H9 (cell line): ENCODE measurements around the gene TMEM63C. TPM values are rescaled to one million over a fixed set of nuclear protein-coding genes. Genes with fewer than 3 reads are reported as not detected.

Experiments
- DNase-seq: peaks from one replicate; pipeline ENCODE4 v3.0.0-alpha.2; 2017
- H2AFZ ChIP-seq: one replicate; pipeline ENCODE4 v1.6.1; 2013; ENCODE audit warnings: mild to moderate bottlenecking, low read length, control low read depth, moderate library complexity
- H2AK5ac ChIP-seq: 2 replicates; pipeline ENCODE4 v1.6.1; 2013; ENCODE audit warnings: low read length, control low read depth, mixed read lengths; ENCODE audit not compliant: insufficient read length
- H2BK120ac ChIP-seq: one replicate; pipeline ENCODE4 v1.6.1; 2013; ENCODE audit warnings: low read depth, mild to moderate bottlenecking, low read length, control low read depth, inconsistent platforms; ENCODE audit not compliant: poor library complexity, severe bottlenecking
- H2BK12ac ChIP-seq: 2 replicates; pipeline ENCODE4 v1.6.1; 2013; ENCODE audit warnings: low read length, control low read depth, mixed read lengths, low read depth; ENCODE audit not compliant: insufficient read length
- H2BK15ac ChIP-seq: 2 replicates; pipeline ENCODE4 v1.6.1; 2013; ENCODE audit warnings: low read depth, low read length, control low read depth
- H2BK20ac ChIP-seq: one replicate; pipeline ENCODE4 v1.6.1; 2013; ENCODE audit warnings: low read depth, mild to moderate bottlenecking, low read length, control low read depth, inconsistent platforms; ENCODE audit not compliant: poor library complexity, severe bottlenecking
- H2BK5ac ChIP-seq: 2 replicates; pipeline ENCODE4 v1.6.1; 2013; ENCODE audit warnings: low read length, control low read depth, mixed read lengths; ENCODE audit not compliant: insufficient read length
- H3K14ac ChIP-seq: 2 replicates; pipeline ENCODE4 v1.6.1; 2013; ENCODE audit warnings: low read length, control low read depth; ENCODE audit not compliant: insufficient read depth
- H3K18ac ChIP-seq: 2 replicates; pipeline ENCODE4 v1.6.1; 2013; ENCODE audit warnings: low read depth, mild to moderate bottlenecking, mixed read lengths, low read length, control low read depth; ENCODE audit not compliant: insufficient read length
- H3K23ac ChIP-seq: 2 replicates; pipeline ENCODE4 v1.6.1; 2013; ENCODE audit warnings: low read length, control low read depth, mixed read lengths, low read depth; ENCODE audit not compliant: insufficient read length
- H3K23me2 ChIP-seq: 2 replicates; pipeline ENCODE4 v1.6.1; 2013; ENCODE audit warnings: low read depth, mild to moderate bottlenecking, mixed read lengths, low read length, control low read depth; ENCODE audit not compliant: insufficient read length, poor library complexity, severe bottlenecking
- H3K27ac ChIP-seq: 2 replicates; pipeline ENCODE4 v1.5.1; 2013; ENCODE audit warnings: low read length, control low read depth, mixed read lengths, low read depth; ENCODE audit not compliant: insufficient read length
- H3K27me3 ChIP-seq: 2 replicates; pipeline ENCODE4 v1.6.1; 2013; ENCODE audit warnings: low read length, control low read depth, inconsistent platforms; ENCODE audit not compliant: insufficient read depth
- H3K4ac ChIP-seq: 2 replicates; pipeline ENCODE4 v1.6.1; 2013; ENCODE audit warnings: low read depth, mild to moderate bottlenecking, control low read depth, inconsistent platforms, low read length, moderate library complexity
- H3K4me1 ChIP-seq: 2 replicates; pipeline ENCODE4 v1.6.1; 2013; ENCODE audit warnings: low read length, control low read depth, inconsistent platforms; ENCODE audit not compliant: insufficient read depth
- H3K4me2 ChIP-seq: 2 replicates; pipeline ENCODE4 v1.6.1; 2013; ENCODE audit warnings: low read length, control low read depth, mixed read lengths; ENCODE audit not compliant: insufficient read length, insufficient read depth
- H3K56ac ChIP-seq: 2 replicates; pipeline ENCODE4 v1.6.1; 2013; ENCODE audit warnings: low read depth, mild to moderate bottlenecking, mixed read lengths, low read length, control low read depth; ENCODE audit not compliant: insufficient read length
- H3K79me1 ChIP-seq: 2 replicates; pipeline ENCODE4 v1.6.1; 2013; ENCODE audit warnings: low read depth, mild to moderate bottlenecking, moderate library complexity, low read length, control low read depth, inconsistent platforms; ENCODE audit not compliant: insufficient read depth, poor library complexity, severe bottlenecking
- H3K79me2 ChIP-seq: 2 replicates; pipeline ENCODE4 v1.6.1; 2013; ENCODE audit warnings: low read length, control low read depth, inconsistent platforms; ENCODE audit not compliant: insufficient read depth
- H3K9ac ChIP-seq: 2 replicates; pipeline ENCODE4 v1.6.1; 2013; ENCODE audit warnings: low read length, control low read depth, mixed read lengths; ENCODE audit not compliant: insufficient read length; ENCODE audit errors: extremely low read depth
- H3K9me3 ChIP-seq: one replicate; pipeline ENCODE4 v1.6.1; 2013; ENCODE audit warnings: low read depth, low read length, inconsistent platforms; ENCODE audit not compliant: control insufficient read depth
- H3T11ph ChIP-seq: one replicate; pipeline ENCODE4 v1.6.1; 2013; ENCODE audit warnings: mild to moderate bottlenecking, low read length, control low read depth, inconsistent platforms
- H4K20me1 ChIP-seq: one replicate; pipeline ENCODE4 v1.6.1; 2013; ENCODE audit not compliant: control insufficient read depth, insufficient read length, insufficient read depth
- H4K5ac ChIP-seq: 2 replicates; pipeline ENCODE4 v1.6.1; 2013; ENCODE audit warnings: low read depth, mild to moderate bottlenecking, mixed read lengths, low read length, control low read depth; ENCODE audit not compliant: insufficient read length
- H4K8ac ChIP-seq: replicated peaks from 2 replicates; pipeline ENCODE4 v1.6.1; 2013; ENCODE audit warnings: low read length, control low read depth, mixed read lengths, low read depth; ENCODE audit not compliant: insufficient read length
- H4K91ac ChIP-seq: 2 replicates; pipeline ENCODE4 v1.6.1; 2013; ENCODE audit warnings: low read depth, mild to moderate bottlenecking, moderate library complexity, mixed read lengths, low read length, control low read depth; ENCODE audit not compliant: insufficient read length
- H3K27ac Mint-ChIP-seq, 3 experiments: 2 replicates in 2 of 3; 3 replicates in 1 of 3; pipeline ENCODE4 v1.8.0; 2020 to 2021; ENCODE audit warnings: mixed read lengths in 3 of 3, mild to moderate bottlenecking in 1 of 3, moderate library complexity in 1 of 3
- H3K27me3 Mint-ChIP-seq: 2 replicates; pipeline ENCODE4 v1.8.0; 2021; ENCODE audit warnings: low read depth, mild to moderate bottlenecking, moderate library complexity, mixed read lengths
- H3K36me3 Mint-ChIP-seq, 3 experiments: 2 replicates in 2 of 3; 3 replicates in 1 of 3; pipeline ENCODE4 v1.8.0; 2020 to 2021; ENCODE audit warnings: low read depth in 3 of 3, mixed read lengths in 3 of 3; ENCODE audit not compliant: insufficient read depth in 1 of 3
- H3K4me1 Mint-ChIP-seq, 2 experiments: 2 replicates each; pipeline ENCODE4 v1.8.0; 2020; ENCODE audit warnings: mixed read lengths in 2 of 2
- H3K4me3 Mint-ChIP-seq, 2 experiments: 2 replicates in 1 of 2; 3 replicates in 1 of 2; pipeline ENCODE4 v1.8.0; 2020 to 2021; ENCODE audit warnings: mild to moderate bottlenecking in 2 of 2, mixed read lengths in 2 of 2, moderate library complexity in 1 of 2
- H3K9me3 Mint-ChIP-seq, 2 experiments: 2 replicates in 1 of 2; 3 replicates in 1 of 2; pipeline ENCODE4 v1.8.0; 2020; ENCODE audit warnings: mild to moderate bottlenecking in 2 of 2, mixed read lengths in 2 of 2, moderate library complexity in 1 of 2
- WGBS: extraction: QIAGEN DNeasy Blood & Tissue Kit; methylation state at CpG from one replicate; pipeline ENCODE4 v1.1.7; 2013; ENCODE audit warnings: missing lambda C conversion rate, low lambda C conversion rate, mixed read lengths; ENCODE audit not compliant: insufficient read length; ENCODE audit errors: extremely low coverage; 5-methylcytosine and 5-hydroxymethylcytosine counted together
- total RNA-seq: library from RNA; stranded (reverse); gene quantifications from 2 replicates; pipeline ENCODE4 v1.2.1, GENCODE V29; 2021
- TF ChIP-seq, protein P1 (sequence below): fragments of 200-600 bp; sonication (generic); conservative IDR thresholded peaks from 3 replicates; pipeline ENCODE4 v1.8.0; 2021; ENCODE audit warnings: antibody characterized with exemption, mild to moderate bottlenecking

TMEM63C gene
- total RNA-seq, 1 experiment from 2014 or later: 2.2 TPM

DNA sequence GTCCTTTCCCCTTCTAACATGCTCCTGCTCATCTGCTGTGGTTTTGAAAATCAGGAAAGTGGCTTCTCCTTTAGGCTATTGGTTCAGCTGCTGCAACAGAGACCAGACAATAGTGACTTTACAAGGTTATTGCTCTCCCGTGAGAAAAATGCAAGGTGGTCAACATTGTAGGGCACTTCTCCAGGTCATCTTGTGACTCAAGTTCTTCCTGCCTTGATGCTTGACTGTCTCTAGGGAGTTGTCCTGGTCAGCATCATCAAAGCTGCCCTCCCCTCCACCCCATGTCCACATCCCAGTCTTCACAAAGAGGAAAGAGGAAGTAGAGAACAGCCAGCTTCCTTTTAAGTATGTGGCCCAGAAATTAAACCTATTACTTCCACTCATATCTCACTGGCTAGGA lies 3.9 kb upstream of the TMEM63C start:
- H3K36me3 Mint-ChIP-seq: no peaks in the 10 kb centered on the region
- no peak overlapping the region for H4K91ac ChIP-seq
- no CpG with 5 or more reads among the region's 1 CpG for WGBS

More for the DNA sequence above, 3.9 kb upstream of the TMEM63C start:
- no peaks in the 10 kb centered on the region for H4K20me1 ChIP-seq
- no peak overlapping the region for H3K9ac ChIP-seq
- H2BK5ac ChIP-seq: no peak overlapping the region
- H3K27ac ChIP-seq: no peak overlapping the region
- Mint-ChIP-seq H3K4me3 (no peak overlapping the region), H3K27me3 (peaks cover 6% of the 10 kb centered on the region), H3K4me1 (peaks cover 8 to 14% of the 10 kb centered on the region in 2 experiments), H3K9me3 (no peaks in the 10 kb centered on the region), H3K27ac (no peak overlapping the region)
- DNase-seq: no peak
- H2AFZ ChIP-seq: no peak overlapping the region
- no peak overlapping the region for H3K23ac ChIP-seq
- H3K56ac ChIP-seq: no peak overlapping the region
- H3K27me3 ChIP-seq: no peaks in the 10 kb centered on the region
- H3K4ac ChIP-seq: no peak overlapping the region
- H2BK20ac ChIP-seq: no peak overlapping the region
- H2AK5ac ChIP-seq: no peak overlapping the region
- H3K9me3 ChIP-seq: no peaks in the 10 kb centered on the region
- no peak overlapping the region for H4K5ac ChIP-seq
- peaks cover 8% of the 10 kb centered on the region for H3K23me2 ChIP-seq
- no peaks in the 10 kb centered on the region for H3K79me2 ChIP-seq
- H3K14ac ChIP-seq: no peak overlapping the region
- TF ChIP-seq, protein P1, sequence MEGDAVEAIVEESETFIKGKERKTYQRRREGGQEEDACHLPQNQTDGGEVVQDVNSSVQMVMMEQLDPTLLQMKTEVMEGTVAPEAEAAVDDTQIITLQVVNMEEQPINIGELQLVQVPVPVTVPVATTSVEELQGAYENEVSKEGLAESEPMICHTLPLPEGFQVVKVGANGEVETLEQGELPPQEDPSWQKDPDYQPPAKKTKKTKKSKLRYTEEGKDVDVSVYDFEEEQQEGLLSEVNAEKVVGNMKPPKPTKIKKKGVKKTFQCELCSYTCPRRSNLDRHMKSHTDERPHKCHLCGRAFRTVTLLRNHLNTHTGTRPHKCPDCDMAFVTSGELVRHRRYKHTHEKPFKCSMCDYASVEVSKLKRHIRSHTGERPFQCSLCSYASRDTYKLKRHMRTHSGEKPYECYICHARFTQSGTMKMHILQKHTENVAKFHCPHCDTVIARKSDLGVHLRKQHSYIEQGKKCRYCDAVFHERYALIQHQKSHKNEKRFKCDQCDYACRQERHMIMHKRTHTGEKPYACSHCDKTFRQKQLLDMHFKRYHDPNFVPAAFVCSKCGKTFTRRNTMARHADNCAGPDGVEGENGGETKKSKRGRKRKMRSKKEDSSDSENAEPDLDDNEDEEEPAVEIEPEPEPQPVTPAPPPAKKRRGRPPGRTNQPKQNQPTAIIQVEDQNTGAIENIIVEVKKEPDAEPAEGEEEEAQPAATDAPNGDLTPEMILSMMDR: no peak
- no peak overlapping the region for H3T11ph ChIP-seq
- no peak overlapping the region for H3K4me2 ChIP-seq
- no peak overlapping the region for H2BK120ac ChIP-seq
- peaks cover 5% of the 10 kb centered on the region for H3K4me1 ChIP-seq
- no peak overlapping the region for H2BK15ac ChIP-seq
- no peak overlapping the region for H4K8ac ChIP-seq
- H2BK12ac ChIP-seq: no peak overlapping the region
- H3K79me1 ChIP-seq: no peaks in the 10 kb centered on the region
- no peak overlapping the region for H3K18ac ChIP-seq
